ENCODE measurements around the gene CABP5.

CABP5 gene

GRCh38 chr19:48030073-48030472 lies 13.8 kb downstream of the CABP5 start:
- DNase-seq (ENCODE audit: low read depth), result no peak

- no peak for DNase-seq (ENCODE audit: low read depth)
Measured at GRCh38 chr19:48029431-48029830, 14.4 kb downstream of the CABP5 start.

- no peak for DNase-seq (ENCODE audit: low read depth)
Measured at GRCh38 chr19:48025480-48025879, 18.4 kb downstream of the CABP5 start.

- no peak for DNase-seq (ENCODE audit: low read depth)
Measured at GRCh38 chr19:48023518-48023917, 20.4 kb downstream of the CABP5 start.

GRCh38 chr19:48023011-48023410 lies 20.9 kb downstream of the CABP5 start:
- no peak for DNase-seq (ENCODE audit: low read depth)

- no peak for DNase-seq (ENCODE audit: low read depth)
Measured at GRCh38 chr19:48020686-48021085, 23.2 kb downstream of the CABP5 start.

- DNase-seq (ENCODE audit: low read depth), result no peak
Measured at GRCh38 chr19:48010932-48011758, 32.7 kb downstream of the CABP5 start.

GRCh38 chr19:48006762-48007161 lies 37.1 kb downstream of the CABP5 start:
- DNase-seq (ENCODE audit: low read depth), result no peak

- no peak for DNase-seq (ENCODE audit: low read depth)
Measured at GRCh38 chr19:48004236-48004635, 39.6 kb downstream of the CABP5 start.

- no peak for DNase-seq (ENCODE audit: low read depth)
Measured at GRCh38 chr19:48000846-48001245, 43.0 kb downstream of the CABP5 start.

GRCh38 chr19:47998800-47999199 lies 45.1 kb downstream of the CABP5 start:
- DNase-seq (ENCODE audit: low read depth), result no peak

GRCh38 chr19:47996230-47996727 lies 47.6 kb downstream of the CABP5 start:
- no peak for DNase-seq (ENCODE audit: low read depth)

- DNase-seq (ENCODE audit: low read depth), result no peak
Measured at GRCh38 chr19:47994209-47994802, 49.6 kb downstream of the CABP5 start, which contains the start of gene ELSPBP1. ELSPBP1 (plus strand) TSS chr19:47994632; CDS start chr19:48008668, 14,036 bp downstream.

GRCh38 chr19:47992070-47992469 lies 51.8 kb downstream of the CABP5 start, which contains the start of gene BSPH1:
BSPH1 (minus strand) TSS chr19:47992170; CDS start chr19:47992081, 89 bp downstream.
- no peak for DNase-seq (ENCODE audit: low read depth)

- DNase-seq (ENCODE audit: low read depth), result no peak
Measured at GRCh38 chr19:47991191-47991808, 52.6 kb downstream of the CABP5 start.
